GM21737 (cell line): Measurements from ENCODE around the gene PTPRT.

Experiments used
- ATAC-seq: cut with Tn5 transposase; IDR thresholded peaks from one replicate; pipeline ENCODE4 v1.9.1; 2021; ENCODE audit warnings: mild to moderate bottlenecking, moderate library complexity; ENCODE audit not compliant: unreplicated experiment

PTPRT gene

GRCh38 chr20:42346189-42347170 is 843.2 kb downstream of the PTPRT start:
- no peak for ATAC-seq

GRCh38 chr20:42341654-42342053 is 848.1 kb downstream of the PTPRT start:
- no peak for ATAC-seq

- ATAC-seq: no peak
Measured at GRCh38 chr20:42340368-42340767, 849.3 kb downstream of the PTPRT start.

- no peak for ATAC-seq
Measured at GRCh38 chr20:42338294-42339201, 851.2 kb downstream of the PTPRT start.

GRCh38 chr20:42336576-42336975 is 853.1 kb downstream of the PTPRT start:
- no peak for ATAC-seq

GRCh38 chr20:42319252-42320013 is 870.3 kb downstream of the PTPRT start:
- ATAC-seq: no peak

- ATAC-seq: no peak
Measured at GRCh38 chr20:42313704-42314103, 876.0 kb downstream of the PTPRT start.

GRCh38 chr20:42309050-42309449 is 880.7 kb downstream of the PTPRT start:
- ATAC-seq: no peak

GRCh38 chr20:42308171-42308570 is 881.5 kb downstream of the PTPRT start:
- ATAC-seq: no peak

- no peak for ATAC-seq
Measured at GRCh38 chr20:42295592-42295991, 894.1 kb downstream of the PTPRT start.

- ATAC-seq: no peak
Measured at GRCh38 chr20:42294976-42295375, 894.7 kb downstream of the PTPRT start.

- ATAC-seq: no peak
Measured at GRCh38 chr20:42281801-42282200, 907.9 kb downstream of the PTPRT start.

- ATAC-seq: no peak
Measured at GRCh38 chr20:42276718-42277602, 912.7 kb downstream of the PTPRT start.

GRCh38 chr20:42274986-42275385 is 914.7 kb downstream of the PTPRT start:
- ATAC-seq: no peak

GRCh38 chr20:42272516-42272915 is 917.2 kb downstream of the PTPRT start:
- ATAC-seq: no peak

GRCh38 chr20:42270539-42270938 is 919.2 kb downstream of the PTPRT start:
- ATAC-seq: no peak

- no peak for ATAC-seq
Measured at GRCh38 chr20:42267793-42268384, 921.8 kb downstream of the PTPRT start.

- no peak for ATAC-seq
Measured at GRCh38 chr20:42261766-42262270, 927.9 kb downstream of the PTPRT start.

- no peak for ATAC-seq
Measured at GRCh38 chr20:42260184-42260583, 929.5 kb downstream of the PTPRT start.
